Upper lobe of left lung (tissue), 4 donors: ENCODE results near the gene SLC51B.

ENCODE experiments used
- EP300 ChIP-seq, 4 donors: sonication (generic); formaldehyde crosslinking; IDR thresholded peaks; one replicate each; pipeline ENCODE4 v1.5.1; 2017; ENCODE audit warnings: antibody characterized with exemption in 4 of 4, control low read depth in 2 of 4
- POLR2AphosphoS5 ChIP-seq, 2 donors: sonication (generic); formaldehyde crosslinking; IDR thresholded peaks; one replicate each; pipeline ENCODE4 v1.5.1; 2017; ENCODE audit warnings: antibody characterized with exemption in 2 of 2
- TF ChIP-seq, protein P1 (sequence below), 6 experiments: fragments of 450-650 bp in 4 of 6; fragments of 200-600 bp in 2 of 6; sonication (generic) in 2 of 6; IDR thresholded peaks; one replicate each; pipeline ENCODE4 v1.5.1; 2016 to 2019; ENCODE audit warnings: antibody characterized with exemption in 6 of 6

GRCh38 chr15:65058394-65059368 is 13.5 kb downstream of the SLC51B start:
- TF ChIP-seq, protein P1, sequence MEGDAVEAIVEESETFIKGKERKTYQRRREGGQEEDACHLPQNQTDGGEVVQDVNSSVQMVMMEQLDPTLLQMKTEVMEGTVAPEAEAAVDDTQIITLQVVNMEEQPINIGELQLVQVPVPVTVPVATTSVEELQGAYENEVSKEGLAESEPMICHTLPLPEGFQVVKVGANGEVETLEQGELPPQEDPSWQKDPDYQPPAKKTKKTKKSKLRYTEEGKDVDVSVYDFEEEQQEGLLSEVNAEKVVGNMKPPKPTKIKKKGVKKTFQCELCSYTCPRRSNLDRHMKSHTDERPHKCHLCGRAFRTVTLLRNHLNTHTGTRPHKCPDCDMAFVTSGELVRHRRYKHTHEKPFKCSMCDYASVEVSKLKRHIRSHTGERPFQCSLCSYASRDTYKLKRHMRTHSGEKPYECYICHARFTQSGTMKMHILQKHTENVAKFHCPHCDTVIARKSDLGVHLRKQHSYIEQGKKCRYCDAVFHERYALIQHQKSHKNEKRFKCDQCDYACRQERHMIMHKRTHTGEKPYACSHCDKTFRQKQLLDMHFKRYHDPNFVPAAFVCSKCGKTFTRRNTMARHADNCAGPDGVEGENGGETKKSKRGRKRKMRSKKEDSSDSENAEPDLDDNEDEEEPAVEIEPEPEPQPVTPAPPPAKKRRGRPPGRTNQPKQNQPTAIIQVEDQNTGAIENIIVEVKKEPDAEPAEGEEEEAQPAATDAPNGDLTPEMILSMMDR (IDR thresholded peaks at IDR 0.05): no peak
- TF ChIP-seq POLR2AphosphoS5 (IDR thresholded peaks at IDR 0.05): no peak
- TF ChIP-seq EP300 (IDR thresholded peaks at IDR 0.05): no peak
